Neural progenitor cell (in vitro differentiated cells): ENCODE measurements around the gene MARCHF2. TPM values are rescaled to one million over a fixed set of nuclear protein-coding genes. Genes with fewer than 3 reads are reported as not detected.

Source experiments
- DNase-seq: peaks from one replicate; pipeline ENCODE4 v3.0.0-alpha.2; 2016; ENCODE audit warnings: low spot score
- H2AFZ ChIP-seq: fragments of 200-600 bp; sonication (generic); replicated peaks from 2 replicates; pipeline ENCODE4 v1.6.1; 2016; ENCODE audit warnings: antibody characterized with exemption
- H3F3A ChIP-seq: fragments of 200-600 bp; sonication (generic); 2 replicates; pipeline ENCODE4 v1.6.1; 2016; ENCODE audit warnings: antibody characterized with exemption, low read depth
- H3K27ac ChIP-seq: fragments of 200-600 bp; sonication (generic); 2 replicates; pipeline ENCODE4 v1.5.1; 2016; ENCODE audit warnings: mild to moderate bottlenecking
- H3K27me3 ChIP-seq: fragments of 200-600 bp; sonication (generic); 2 replicates; pipeline ENCODE4 v1.6.1; 2016; ENCODE audit warnings: mild to moderate bottlenecking, moderate library complexity
- H3K36me3 ChIP-seq: fragments of 200-600 bp; sonication (generic); 2 replicates; pipeline ENCODE4 v1.5.1; 2016
- H3K4me1 ChIP-seq: fragments of 200-600 bp; sonication (generic); 2 replicates; pipeline ENCODE4 v1.6.1; 2016; ENCODE audit warnings: mixed run types
- H3K4me2 ChIP-seq: fragments of 200-600 bp; sonication (generic); 2 replicates; pipeline ENCODE4 v1.6.1; 2016
- H3K4me3 ChIP-seq: fragments of 200-600 bp; sonication (generic); 2 replicates; pipeline ENCODE4 v1.5.1; 2016
- H3K79me2 ChIP-seq: fragments of 200-600 bp; sonication (generic); 2 replicates; pipeline ENCODE4 v1.6.1; 2016; ENCODE audit warnings: low read depth
- H3K9ac ChIP-seq: fragments of 200-600 bp; sonication (generic); 2 replicates; pipeline ENCODE4 v1.6.1; 2016
- H3K9me3 ChIP-seq: fragments of 200-600 bp; sonication (generic); 2 replicates; pipeline ENCODE4 v1.5.1; 2016; ENCODE audit warnings: low read depth
- H4K20me1 ChIP-seq: fragments of 200-600 bp; sonication (generic); 2 replicates; pipeline ENCODE4 v1.6.1; 2016; ENCODE audit warnings: low read depth
- H3K27ac Mint-ChIP-seq: 3 replicates; pipeline ENCODE4 v1.8.0; 2021; ENCODE audit warnings: mixed read lengths
- H3K27me3 Mint-ChIP-seq: 2 replicates; pipeline ENCODE4 v1.8.0; 2022; ENCODE audit warnings: low read depth, mild to moderate bottlenecking, inconsistent platforms, moderate library complexity, mixed read lengths; ENCODE audit not compliant: insufficient read depth
- H3K36me3 Mint-ChIP-seq: 3 replicates; pipeline ENCODE4 v1.8.0; 2021; ENCODE audit warnings: mixed read lengths
- H3K4me1 Mint-ChIP-seq: 3 replicates; pipeline ENCODE4 v1.8.0; 2021; ENCODE audit warnings: mixed read lengths
- H3K4me3 Mint-ChIP-seq: 3 replicates; pipeline ENCODE4 v1.8.0; 2021; ENCODE audit warnings: mild to moderate bottlenecking, moderate library complexity, mixed read lengths
- H3K9me3 Mint-ChIP-seq: 3 replicates; pipeline ENCODE4 v1.8.0; 2020; ENCODE audit warnings: mixed read lengths
- EZH2 ChIP-seq: fragments of 200-600 bp; sonication (generic); IDR thresholded peaks from 2 replicates; pipeline ENCODE4 v1.6.1; 2017; ENCODE audit warnings: antibody characterized with exemption, mild to moderate bottlenecking, moderate library complexity
- EZH2phosphoT487 ChIP-seq: fragments of 200-600 bp; sonication (generic); IDR thresholded peaks from 2 replicates; pipeline ENCODE4 v1.6.1; 2017; ENCODE audit warnings: antibody characterized with exemption
- total RNA-seq: library from RNA; depleted of rRNA; stranded (reverse); fragments of >200 nt; gene quantifications from 2 replicates; pipeline ENCODE4 v1.2.3, GENCODE V29; 2015; ENCODE audit warnings: low replicate concordance
- TF ChIP-seq, protein P1 (sequence below): fragments of 200-600 bp; sonication (generic); IDR thresholded peaks from 2 replicates; pipeline ENCODE4 v1.5.1; 2017; ENCODE audit warnings: antibody characterized with exemption, mild to moderate bottlenecking

The MARCHF2 gene
- total RNA-seq, 1 donor from 2014 or later = 27.0 TPM

DNA sequence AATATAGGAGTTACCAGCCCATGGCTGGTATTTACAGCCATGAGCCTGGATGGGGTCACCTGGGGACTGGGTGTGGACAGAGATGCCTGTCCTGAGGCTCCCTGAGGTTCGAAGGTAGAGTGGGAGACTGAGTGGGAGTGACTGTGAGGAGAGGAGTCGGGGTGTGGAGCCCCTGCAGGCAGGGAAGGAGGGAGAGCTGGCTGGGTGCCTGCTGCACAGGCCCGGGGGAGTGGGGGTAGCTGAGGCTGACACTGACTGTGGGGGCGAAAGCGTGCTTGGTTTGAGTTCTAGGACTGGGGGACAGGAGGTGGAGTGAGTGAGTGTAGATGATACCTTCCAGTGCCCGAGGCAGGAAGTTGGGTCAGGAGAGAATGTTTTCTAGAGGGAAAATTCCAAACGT is 15.8 kb upstream of the MARCHF2 start:
- Histone ChIP-seq H3K79me2 (peaks cover 70% of the 10 kb centered on the region), H3K27me3 (no peaks in the 10 kb centered on the region), H2AFZ (no peak overlapping the region), H3K4me3 (no peak overlapping the region), H3K4me2 (no peak overlapping the region), H4K20me1 (peaks cover 53% of the 10 kb centered on the region), H3K36me3 (no peaks in the 10 kb centered on the region), H3K9ac (no peak overlapping the region), H3K4me1 (no peaks in the 10 kb centered on the region), H3K27ac (no peak overlapping the region), H3F3A (no peaks in the 10 kb centered on the region), H3K9me3 (no peaks in the 10 kb centered on the region)
- no peaks in the 10 kb centered on the region for H3K9me3 Mint-ChIP-seq
- no peak overlapping the region for H3K27ac Mint-ChIP-seq
- H3K27me3 Mint-ChIP-seq = peaks cover 8% of the 10 kb centered on the region
- no peak for DNase-seq
- peaks cover 13% of the 10 kb centered on the region for H3K4me1 Mint-ChIP-seq
- TF ChIP-seq EZH2phosphoT487 = no peak
- no peak for TF ChIP-seq EZH2
- TF ChIP-seq, protein P1, sequence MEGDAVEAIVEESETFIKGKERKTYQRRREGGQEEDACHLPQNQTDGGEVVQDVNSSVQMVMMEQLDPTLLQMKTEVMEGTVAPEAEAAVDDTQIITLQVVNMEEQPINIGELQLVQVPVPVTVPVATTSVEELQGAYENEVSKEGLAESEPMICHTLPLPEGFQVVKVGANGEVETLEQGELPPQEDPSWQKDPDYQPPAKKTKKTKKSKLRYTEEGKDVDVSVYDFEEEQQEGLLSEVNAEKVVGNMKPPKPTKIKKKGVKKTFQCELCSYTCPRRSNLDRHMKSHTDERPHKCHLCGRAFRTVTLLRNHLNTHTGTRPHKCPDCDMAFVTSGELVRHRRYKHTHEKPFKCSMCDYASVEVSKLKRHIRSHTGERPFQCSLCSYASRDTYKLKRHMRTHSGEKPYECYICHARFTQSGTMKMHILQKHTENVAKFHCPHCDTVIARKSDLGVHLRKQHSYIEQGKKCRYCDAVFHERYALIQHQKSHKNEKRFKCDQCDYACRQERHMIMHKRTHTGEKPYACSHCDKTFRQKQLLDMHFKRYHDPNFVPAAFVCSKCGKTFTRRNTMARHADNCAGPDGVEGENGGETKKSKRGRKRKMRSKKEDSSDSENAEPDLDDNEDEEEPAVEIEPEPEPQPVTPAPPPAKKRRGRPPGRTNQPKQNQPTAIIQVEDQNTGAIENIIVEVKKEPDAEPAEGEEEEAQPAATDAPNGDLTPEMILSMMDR = no peak
- H3K36me3 Mint-ChIP-seq = peaks cover 8% of the 10 kb centered on the region
- no peak overlapping the region for H3K4me3 Mint-ChIP-seq

DNA sequence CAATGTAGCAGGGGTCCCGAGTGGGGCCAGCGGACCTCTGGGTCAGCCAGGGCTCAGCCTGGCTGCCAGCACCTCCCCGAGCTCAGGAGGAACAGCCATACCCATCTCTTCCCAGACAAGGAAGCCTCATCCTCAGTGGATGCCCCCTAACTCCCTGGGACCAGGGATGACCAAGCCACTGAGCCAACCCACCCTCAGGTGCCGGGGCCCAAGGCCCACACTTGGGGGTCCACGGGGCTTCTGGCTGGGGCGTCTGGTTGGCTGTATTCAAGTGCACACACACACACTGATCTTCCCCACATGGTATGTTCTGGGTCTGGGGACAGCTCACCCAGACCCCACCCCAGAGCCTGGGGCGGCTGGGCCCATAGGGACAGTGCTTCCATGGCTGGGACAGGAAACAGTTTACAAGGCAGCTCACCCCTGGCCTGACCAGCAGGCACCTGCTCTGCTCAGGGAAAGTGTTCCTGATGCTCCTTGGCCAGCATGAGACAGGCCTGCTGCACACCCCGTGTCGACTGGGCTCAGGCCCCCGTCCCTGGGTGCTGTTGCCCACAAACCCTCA is 15.3 kb upstream of the MARCHF2 start:
- H3K4me3 Mint-ChIP-seq = no peak overlapping the region

DNA sequence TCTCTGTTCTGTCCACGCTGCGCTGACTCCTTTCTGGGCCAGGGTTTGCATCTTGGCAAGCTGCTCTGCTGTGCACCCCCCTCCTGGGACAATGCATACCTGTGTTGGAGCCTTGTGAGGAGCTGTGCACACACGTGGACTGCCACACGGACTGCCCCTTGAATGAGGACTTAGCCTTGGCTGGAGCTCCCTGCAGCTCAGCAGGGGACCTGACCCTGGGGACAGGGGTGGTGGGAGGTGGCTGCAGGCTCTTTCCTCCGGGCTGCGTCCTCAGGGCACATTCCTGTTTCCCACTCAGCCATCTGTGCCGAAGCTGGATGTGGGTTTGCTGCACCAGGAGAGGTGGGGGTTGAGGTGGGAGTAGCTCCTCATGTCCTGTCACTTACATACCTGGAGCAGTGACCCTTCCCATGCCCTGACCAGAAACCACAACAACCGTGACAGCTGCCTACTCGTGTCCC is 14.8 kb upstream of the MARCHF2 start:
- no peak for DNase-seq
- Mint-ChIP-seq H3K27ac (no peak overlapping the region), H3K4me1 (peaks cover 11% of the 10 kb centered on the region), H3K9me3 (no peaks in the 10 kb centered on the region), H3K27me3 (peaks cover 6% of the 10 kb centered on the region), H3K36me3 (peaks cover 10% of the 10 kb centered on the region), H3K4me3 (no peak overlapping the region)
- no peak overlapping the region for H3K27ac ChIP-seq
- H3K4me3 ChIP-seq = no peak overlapping the region
- H4K20me1 ChIP-seq = peaks cover 46% of the 10 kb centered on the region
- H3F3A ChIP-seq = no peaks in the 10 kb centered on the region
- no peak overlapping the region for H3K4me2 ChIP-seq
- H3K79me2 ChIP-seq = peaks cover 59% of the 10 kb centered on the region
- no peaks in the 10 kb centered on the region for H3K36me3 ChIP-seq
- no peaks in the 10 kb centered on the region for H3K27me3 ChIP-seq
- TF ChIP-seq EZH2phosphoT487 = no peak
- TF ChIP-seq, protein P1 = no peak
- no peak overlapping the region for H3K9ac ChIP-seq
- H3K4me1 ChIP-seq = no peaks in the 10 kb centered on the region
- no peaks in the 10 kb centered on the region for H3K9me3 ChIP-seq
- H2AFZ ChIP-seq = no peak overlapping the region

More for the DNA sequence above, 15.3 kb upstream of the MARCHF2 start:
- Histone ChIP-seq H3K9ac (no peak overlapping the region), H4K20me1 (peaks cover 51% of the 10 kb centered on the region), H3K4me2 (no peak overlapping the region), H3K27ac (no peak overlapping the region), H3K4me1 (no peaks in the 10 kb centered on the region), H3K4me3 (no peak overlapping the region), H3K9me3 (no peaks in the 10 kb centered on the region), H2AFZ (no peak overlapping the region), H3F3A (no peaks in the 10 kb centered on the region), H3K79me2 (peaks cover 64% of the 10 kb centered on the region), H3K36me3 (no peaks in the 10 kb centered on the region), H3K27me3 (no peaks in the 10 kb centered on the region)
- Mint-ChIP-seq H3K4me1 (peaks cover 13% of the 10 kb centered on the region), H3K9me3 (no peaks in the 10 kb centered on the region), H3K36me3 (peaks cover 10% of the 10 kb centered on the region), H3K27me3 (peaks cover 8% of the 10 kb centered on the region), H3K27ac (no peak overlapping the region)
- DNase-seq = no peak
- TF ChIP-seq EZH2phosphoT487 = no peak
- TF ChIP-seq, protein P1 = no peak
- TF ChIP-seq EZH2 = no peak
